ENCODE measurements around the gene MEGF10.

DNA sequence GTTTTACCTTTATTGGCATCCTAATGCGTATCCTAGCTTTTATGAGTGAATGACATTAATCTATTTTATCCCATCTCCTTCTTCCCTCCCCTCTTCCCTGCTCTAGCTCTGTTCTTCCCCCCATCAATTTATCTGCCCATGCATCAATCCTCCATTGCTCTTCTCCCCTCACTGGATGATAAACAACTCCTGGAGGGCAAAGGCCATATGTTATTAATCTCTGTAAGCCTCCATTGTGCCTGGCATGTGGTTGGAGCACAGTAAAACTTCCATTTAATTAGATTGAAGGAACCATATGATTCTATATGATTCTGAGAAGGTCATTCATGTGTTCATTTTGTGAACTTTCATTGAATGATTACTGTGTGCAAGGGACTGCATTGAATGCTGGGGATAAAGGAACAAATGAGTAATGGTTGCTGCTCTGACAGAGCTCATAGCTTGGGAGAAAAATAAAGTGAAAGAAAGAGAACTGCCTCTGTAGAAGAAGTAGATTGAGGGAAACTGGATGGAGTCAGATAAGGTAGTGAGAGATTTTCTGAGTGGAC, 85.0 kb downstream of the MEGF10 start:
- TF ChIP-seq, protein P1, sequence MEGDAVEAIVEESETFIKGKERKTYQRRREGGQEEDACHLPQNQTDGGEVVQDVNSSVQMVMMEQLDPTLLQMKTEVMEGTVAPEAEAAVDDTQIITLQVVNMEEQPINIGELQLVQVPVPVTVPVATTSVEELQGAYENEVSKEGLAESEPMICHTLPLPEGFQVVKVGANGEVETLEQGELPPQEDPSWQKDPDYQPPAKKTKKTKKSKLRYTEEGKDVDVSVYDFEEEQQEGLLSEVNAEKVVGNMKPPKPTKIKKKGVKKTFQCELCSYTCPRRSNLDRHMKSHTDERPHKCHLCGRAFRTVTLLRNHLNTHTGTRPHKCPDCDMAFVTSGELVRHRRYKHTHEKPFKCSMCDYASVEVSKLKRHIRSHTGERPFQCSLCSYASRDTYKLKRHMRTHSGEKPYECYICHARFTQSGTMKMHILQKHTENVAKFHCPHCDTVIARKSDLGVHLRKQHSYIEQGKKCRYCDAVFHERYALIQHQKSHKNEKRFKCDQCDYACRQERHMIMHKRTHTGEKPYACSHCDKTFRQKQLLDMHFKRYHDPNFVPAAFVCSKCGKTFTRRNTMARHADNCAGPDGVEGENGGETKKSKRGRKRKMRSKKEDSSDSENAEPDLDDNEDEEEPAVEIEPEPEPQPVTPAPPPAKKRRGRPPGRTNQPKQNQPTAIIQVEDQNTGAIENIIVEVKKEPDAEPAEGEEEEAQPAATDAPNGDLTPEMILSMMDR (IDR thresholded peaks at IDR 0.05), result no peak
- TF ChIP-seq POLR2A (IDR thresholded peaks at IDR 0.05), result no peak
